IMR-90 (cell line): ENCODE data around the gene TEX13B. TPM values are rescaled to one million over a fixed set of nuclear protein-coding genes. Genes with fewer than 3 reads are reported as not detected.

Experiments
- ATAC-seq: fragments of 200-7000 bp; cut with Tn5 transposase; 2 replicates; pipeline ENCODE4 v1.9.1; 2020; ENCODE audit warnings: low read depth, mild to moderate bottlenecking, moderate library complexity
- BruUV-seq: library from RNA; stranded (reverse); fragments of 400-500 nt; replicated peaks from 2 replicates; lab custom pipeline; 2021; lab: Mats Ljungman, UMichigan
- CTCF ChIA-PET: fragments of 300-600 bp; formaldehyde crosslinking; extraction: SDS; loops from one replicate; lab custom pipeline; 2021; ENCODE audit warnings: antibody characterized with exemption; lab: Yijun Ruan, JAX
- POLR2A ChIA-PET: fragments of 300-600 bp; sonication (Branson Sonifier 250); formaldehyde crosslinking; loops from one replicate; lab custom pipeline; 2022; ENCODE audit warnings: antibody characterized with exemption; ENCODE audit not compliant: unreplicated experiment; lab: Charles Lee
- DNase-seq: peaks from one replicate; pipeline ENCODE4 v3.0.0; 2013
- H2AFZ ChIP-seq: replicated peaks from 2 replicates; pipeline ENCODE3; 2013; ENCODE audit warnings: low read length, mild to moderate bottlenecking; ENCODE audit not compliant: poor library complexity
- H2AK5ac ChIP-seq: 2 replicates; pipeline ENCODE4 v1.6.1; 2013; ENCODE audit warnings: low read depth, low read length, inconsistent platforms
- H2AK9ac ChIP-seq: replicated peaks from 2 replicates; pipeline ENCODE3; 2013; ENCODE audit warnings: mild to moderate bottlenecking, low read depth, low read length, moderate library complexity; ENCODE audit not compliant: poor library complexity
- H2BK120ac ChIP-seq: 2 replicates; pipeline ENCODE4 v1.6.1; 2013; ENCODE audit warnings: low read depth, low read length, inconsistent platforms
- H2BK15ac ChIP-seq: 3 replicates; pipeline ENCODE4 v1.6.1; 2013; ENCODE audit warnings: low read depth, low read length, inconsistent platforms
- H2BK20ac ChIP-seq: 2 replicates; pipeline ENCODE4 v1.6.1; 2013; ENCODE audit warnings: low read depth, mild to moderate bottlenecking, inconsistent platforms, low read length, moderate library complexity
- H2BK5ac ChIP-seq: 2 replicates; pipeline ENCODE4 v1.6.1; 2013; ENCODE audit warnings: mild to moderate bottlenecking, low read depth, low read length, inconsistent platforms; ENCODE audit not compliant: poor library complexity, severe bottlenecking
- H3K14ac ChIP-seq: replicated peaks from 2 replicates; pipeline ENCODE4 v1.6.1; 2013; ENCODE audit warnings: low read depth, low read length, inconsistent platforms
- H3K18ac ChIP-seq: 2 replicates; pipeline ENCODE4 v1.6.1; 2013; ENCODE audit warnings: low read depth, low read length, control low read depth
- H3K23ac ChIP-seq: 2 replicates; pipeline ENCODE4 v1.6.1; 2013; ENCODE audit warnings: low read depth, low read length, inconsistent platforms
- H3K27ac ChIP-seq: 2 replicates; pipeline ENCODE4 v1.5.1; 2013; ENCODE audit warnings: mild to moderate bottlenecking, control low read depth, low read length; ENCODE audit not compliant: insufficient read depth
- H3K27me3 ChIP-seq: 2 replicates; pipeline ENCODE4 v1.6.1; 2013; ENCODE audit warnings: low read length; ENCODE audit not compliant: control insufficient read depth, insufficient read depth
- H3K36me3 ChIP-seq: 2 replicates; pipeline ENCODE4 v1.6.1; 2013; ENCODE audit warnings: low read length, mixed read lengths; ENCODE audit not compliant: control insufficient read depth, insufficient read depth
- H3K4ac ChIP-seq: 2 replicates; pipeline ENCODE4 v1.6.1; 2013; ENCODE audit warnings: low read depth, low read length, inconsistent platforms
- H3K4me1 ChIP-seq: 2 replicates; pipeline ENCODE4 v1.6.1; 2013; ENCODE audit warnings: low read length, mixed read lengths; ENCODE audit not compliant: control insufficient read depth, insufficient read depth
- H3K4me2 ChIP-seq: 2 replicates; pipeline ENCODE4 v1.6.1; 2013; ENCODE audit warnings: low read depth, mild to moderate bottlenecking, control low read depth, low read length, moderate library complexity
- H3K4me3 ChIP-seq: 2 replicates; pipeline ENCODE4 v1.5.1; 2013; ENCODE audit warnings: low read depth, mild to moderate bottlenecking, control low read depth, low read length, moderate library complexity; ENCODE audit not compliant: insufficient read depth
- H3K56ac ChIP-seq: 2 replicates; pipeline ENCODE4 v1.6.1; 2013; ENCODE audit warnings: low read length, inconsistent platforms; ENCODE audit not compliant: insufficient read depth; ENCODE audit errors: extremely low read depth
- H3K79me1 ChIP-seq, 2 experiments: 2 replicates each; pipeline ENCODE4 v1.6.1; 2013; ENCODE audit warnings: low read length in 2 of 2, inconsistent platforms in 1 of 2, low read depth in 1 of 2
- H3K9ac ChIP-seq: 2 replicates; pipeline ENCODE4 v1.6.1; 2013; ENCODE audit warnings: low read depth, low read length, control low read depth
- H3K9me1 ChIP-seq: 2 replicates; pipeline ENCODE4 v1.6.1; 2013; ENCODE audit warnings: low read length, inconsistent platforms; ENCODE audit not compliant: insufficient read depth
- H3K9me3 ChIP-seq: 2 replicates; pipeline ENCODE4 v1.6.1; 2013; ENCODE audit warnings: low read length; ENCODE audit not compliant: control insufficient read depth, insufficient read depth
- H4K20me1 ChIP-seq: 2 replicates; pipeline ENCODE4 v1.6.1; 2013; ENCODE audit warnings: low read length, inconsistent platforms; ENCODE audit not compliant: insufficient read depth
- H4K5ac ChIP-seq: 2 replicates; pipeline ENCODE4 v1.6.1; 2013; ENCODE audit warnings: mild to moderate bottlenecking, low read depth, low read length, control low read depth
- H4K8ac ChIP-seq, 2 experiments: 2 replicates each; pipeline ENCODE4 v1.6.1; 2013; ENCODE audit warnings: low read depth in 2 of 2, low read length in 2 of 2, control low read depth in 1 of 2, inconsistent platforms in 1 of 2
- H4K91ac ChIP-seq: 2 replicates; pipeline ENCODE4 v1.6.1; 2013; ENCODE audit warnings: low read depth, low read length, inconsistent platforms; ENCODE audit not compliant: insufficient read depth
- BHLHE40 ChIP-seq: fragments of 150-350 bp; IDR thresholded peaks from 2 replicates; pipeline ENCODE4 v1.6.1; 2016; ENCODE audit warnings: mild to moderate bottlenecking, low read depth, low read length
- CEBPB ChIP-seq: IDR thresholded peaks from 2 replicates; pipeline ENCODE4 v1.6.1; 2012; ENCODE audit warnings: low read depth, low read length, improper control_type of control experiment
- CHD1 ChIP-seq: IDR thresholded peaks from 2 replicates; pipeline ENCODE4 v1.6.1; 2012; ENCODE audit warnings: low read depth, low read length, improper control_type of control experiment
- FOS ChIP-seq: fragments of 150-350 bp; IDR thresholded peaks from 2 replicates; pipeline ENCODE4 v1.6.1; 2016; ENCODE audit warnings: low read depth, low read length
- MAFK ChIP-seq: IDR thresholded peaks from 2 replicates; pipeline ENCODE4 v1.6.1; 2012; ENCODE audit warnings: low read depth, low read length, improper control_type of control experiment
- MAZ ChIP-seq: IDR thresholded peaks from 2 replicates; pipeline ENCODE4 v1.6.1; 2012; ENCODE audit warnings: low read depth, mild to moderate bottlenecking, low read length, improper control_type of control experiment, moderate library complexity, borderline replicate concordance
- MXI1 ChIP-seq: IDR thresholded peaks from 2 replicates; pipeline ENCODE4 v1.6.1; 2012; ENCODE audit warnings: low read depth, mild to moderate bottlenecking, low read length, moderate library complexity, borderline replicate concordance
- NFE2L2 ChIP-seq: fragments of 150-350 bp; IDR thresholded peaks from 2 replicates; pipeline ENCODE4 v1.6.1; 2016; ENCODE audit warnings: low read depth, mild to moderate bottlenecking, low read length
- POLR2A ChIP-seq: IDR thresholded peaks from 2 replicates; pipeline ENCODE4 v1.6.1; 2012; ENCODE audit warnings: mild to moderate bottlenecking, low read depth, low read length
- RAD21 ChIP-seq: IDR thresholded peaks from 2 replicates; pipeline ENCODE4 v1.6.1; 2012; ENCODE audit warnings: low read length, improper control_type of control experiment
- RCOR1 ChIP-seq: IDR thresholded peaks from 2 replicates; pipeline ENCODE4 v1.6.1; 2012; ENCODE audit warnings: mild to moderate bottlenecking, low read length, improper control_type of control experiment; ENCODE audit not compliant: insufficient replicate concordance
- RFX5 ChIP-seq: IDR thresholded peaks from 2 replicates; pipeline ENCODE4 v1.8.0; 2012; ENCODE audit warnings: low read depth, mild to moderate bottlenecking, low read length, moderate library complexity
- SMC3 ChIP-seq: fragments of 150-350 bp; IDR thresholded peaks from 2 replicates; pipeline ENCODE4 v1.6.1; 2016; ENCODE audit warnings: low read depth, mild to moderate bottlenecking, antibody characterized with exemption, low read length, moderate library complexity
- WGBS, 2 experiments: methylation state at CpG; one replicate each; pipeline versions ENCODE4 v1.1.5 to v1.1.7; 2013; ENCODE audit warnings: missing lambda C conversion rate in 2 of 2; ENCODE audit not compliant: insufficient read length in 1 of 2; ENCODE audit errors: extremely low coverage in 2 of 2; 5-methylcytosine and 5-hydroxymethylcytosine counted together
- dilution Hi-C: fragments of 300-500 bp; cut with HindIII; formaldehyde crosslinking; loops from one replicate; pipeline ENCODE4 v1.14.3; 2018; ENCODE audit warnings: low sequenced_read_pairs; ENCODE audit not compliant: unreplicated experiment
- in situ Hi-C: fragments of 300-500 bp; cut with MboI; formaldehyde crosslinking; loops from 3 replicates; pipeline ENCODE4 v1.14.3; 2019; ENCODE audit warnings: low sequenced_read_pairs, inconsistent platforms, mixed read lengths
- intact Hi-C: fragments of 100-400 bp; cut with micrococcal nuclease; formaldehyde crosslinking; loops from 2 replicates; pipeline ENCODE4 v1.10.0; 2022
- polyA plus RNA-seq, 3 experiments: library from polyadenylated mRNA; depleted of rRNA; stranded (reverse); fragments of >200 nt; gene quantifications; 2 replicates each; pipeline ENCODE4 v1.2.3, GENCODE V29; 2012; ENCODE audit warnings: low replicate concordance in 1 of 3
- total RNA-seq: library from RNA; depleted of rRNA; stranded (reverse); fragments of >200 nt; gene quantifications from 2 replicates; pipeline ENCODE4 v1.2.3, GENCODE V29; 2012
- TF ChIP-seq, protein P1 (sequence below): conservative IDR thresholded peaks from 2 replicates; pipeline ENCODE4 v1.5.1; 2012; ENCODE audit warnings: mild to moderate bottlenecking, low read depth, low read length, improper control_type of control experiment
- TF ChIP-seq, protein P2 (sequence below): fragments of 150-350 bp; IDR thresholded peaks from 2 replicates; pipeline ENCODE4 v1.6.1; 2017; ENCODE audit warnings: mild to moderate bottlenecking, antibody characterized with exemption, low read length, low read depth
- TF ChIP-seq, protein P3 (sequence below): fragments of 150-350 bp; IDR thresholded peaks from 2 replicates; pipeline ENCODE4 v1.6.1; 2016; ENCODE audit warnings: low read depth, mild to moderate bottlenecking, low read length, moderate library complexity, borderline replicate concordance

The TEX13B gene
- total and polyA plus RNA-seq, 2 of the 4 experiments (the other 2 are of a cell fraction) = not detected

DNA sequence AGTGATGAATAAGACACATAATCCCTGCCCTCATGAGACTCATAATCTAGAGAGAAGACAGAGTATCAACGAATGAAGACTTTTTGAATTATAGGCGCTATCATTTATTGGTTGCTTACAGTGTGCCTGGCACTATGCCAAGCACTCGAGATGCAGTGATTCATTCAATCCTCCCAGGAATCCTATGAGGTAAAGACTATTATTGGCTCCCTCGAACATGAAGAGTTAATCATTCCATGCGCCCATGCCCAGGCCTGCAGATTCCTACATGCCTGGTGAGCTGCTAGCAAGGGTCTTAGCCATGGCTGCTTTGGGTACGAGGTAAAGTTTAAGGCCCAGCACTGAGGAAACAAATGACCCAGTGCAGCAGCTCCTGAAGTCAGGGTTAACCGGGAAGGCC is 47.0 kb downstream of the TEX13B start:
- no peak overlapping the region for H4K91ac ChIP-seq
- H3K4ac ChIP-seq = no peak overlapping the region
- H3K18ac ChIP-seq = no peak overlapping the region
- H4K5ac ChIP-seq = no peak overlapping the region
- H2AK5ac ChIP-seq = no peak overlapping the region
- ChIA-PET CTCF (no interaction called here), POLR2A (no interaction called here)
- H3K23ac ChIP-seq = no peak overlapping the region
- H4K20me1 ChIP-seq = no peaks in the 10 kb centered on the region
- WGBS, 2 experiments = 59% methylated on average over 3 of the region's 7 CpGs; no CpG with 5 or more reads in 1 of the 2 experiments
- dilution Hi-C loops (no loop called here), in situ Hi-C loops (no loop called here), intact Hi-C loops (no loop called here)
- no peak overlapping the region for H3K9ac ChIP-seq
- H2BK15ac ChIP-seq = no peak overlapping the region
- DNase-seq (peak; percentile 5), ATAC-seq (no peak)
- no peak overlapping the region for H2BK120ac ChIP-seq
- no peak overlapping the region; the same call in 1 of the 2 replicates for H3K4me2 ChIP-seq
- H2BK5ac ChIP-seq = no peak overlapping the region
- H3K14ac ChIP-seq = no peak overlapping the region
- no peak overlapping the region for H2AK9ac ChIP-seq
- H3K79me1 ChIP-seq = no peaks in the 10 kb centered on the region
- TF ChIP-seq MXI1 = no peak
- no peak for TF ChIP-seq NFE2L2
- no peak for TF ChIP-seq RAD21
- TF ChIP-seq SMC3 = no peak
- TF ChIP-seq, protein P1, sequence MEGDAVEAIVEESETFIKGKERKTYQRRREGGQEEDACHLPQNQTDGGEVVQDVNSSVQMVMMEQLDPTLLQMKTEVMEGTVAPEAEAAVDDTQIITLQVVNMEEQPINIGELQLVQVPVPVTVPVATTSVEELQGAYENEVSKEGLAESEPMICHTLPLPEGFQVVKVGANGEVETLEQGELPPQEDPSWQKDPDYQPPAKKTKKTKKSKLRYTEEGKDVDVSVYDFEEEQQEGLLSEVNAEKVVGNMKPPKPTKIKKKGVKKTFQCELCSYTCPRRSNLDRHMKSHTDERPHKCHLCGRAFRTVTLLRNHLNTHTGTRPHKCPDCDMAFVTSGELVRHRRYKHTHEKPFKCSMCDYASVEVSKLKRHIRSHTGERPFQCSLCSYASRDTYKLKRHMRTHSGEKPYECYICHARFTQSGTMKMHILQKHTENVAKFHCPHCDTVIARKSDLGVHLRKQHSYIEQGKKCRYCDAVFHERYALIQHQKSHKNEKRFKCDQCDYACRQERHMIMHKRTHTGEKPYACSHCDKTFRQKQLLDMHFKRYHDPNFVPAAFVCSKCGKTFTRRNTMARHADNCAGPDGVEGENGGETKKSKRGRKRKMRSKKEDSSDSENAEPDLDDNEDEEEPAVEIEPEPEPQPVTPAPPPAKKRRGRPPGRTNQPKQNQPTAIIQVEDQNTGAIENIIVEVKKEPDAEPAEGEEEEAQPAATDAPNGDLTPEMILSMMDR = no peak
- TF ChIP-seq, protein P2, sequence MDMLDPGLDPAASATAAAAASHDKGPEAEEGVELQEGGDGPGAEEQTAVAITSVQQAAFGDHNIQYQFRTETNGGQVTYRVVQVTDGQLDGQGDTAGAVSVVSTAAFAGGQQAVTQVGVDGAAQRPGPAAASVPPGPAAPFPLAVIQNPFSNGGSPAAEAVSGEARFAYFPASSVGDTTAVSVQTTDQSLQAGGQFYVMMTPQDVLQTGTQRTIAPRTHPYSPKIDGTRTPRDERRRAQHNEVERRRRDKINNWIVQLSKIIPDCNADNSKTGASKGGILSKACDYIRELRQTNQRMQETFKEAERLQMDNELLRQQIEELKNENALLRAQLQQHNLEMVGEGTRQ = no peak
- no peak for TF ChIP-seq CEBPB
- no peak for TF ChIP-seq RFX5
- no peak for TF ChIP-seq CHD1
- no peak for TF ChIP-seq BHLHE40
- TF ChIP-seq, protein P3, sequence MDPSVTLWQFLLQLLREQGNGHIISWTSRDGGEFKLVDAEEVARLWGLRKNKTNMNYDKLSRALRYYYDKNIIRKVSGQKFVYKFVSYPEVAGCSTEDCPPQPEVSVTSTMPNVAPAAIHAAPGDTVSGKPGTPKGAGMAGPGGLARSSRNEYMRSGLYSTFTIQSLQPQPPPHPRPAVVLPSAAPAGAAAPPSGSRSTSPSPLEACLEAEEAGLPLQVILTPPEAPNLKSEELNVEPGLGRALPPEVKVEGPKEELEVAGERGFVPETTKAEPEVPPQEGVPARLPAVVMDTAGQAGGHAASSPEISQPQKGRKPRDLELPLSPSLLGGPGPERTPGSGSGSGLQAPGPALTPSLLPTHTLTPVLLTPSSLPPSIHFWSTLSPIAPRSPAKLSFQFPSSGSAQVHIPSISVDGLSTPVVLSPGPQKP = no peak
- no peak for TF ChIP-seq POLR2A
- TF ChIP-seq MAFK = no peak
- no peak for TF ChIP-seq MAZ
- TF ChIP-seq RCOR1 = no peak
- no peak for TF ChIP-seq FOS
- H3K36me3 ChIP-seq = no peaks in the 10 kb centered on the region
- H3K4me3 ChIP-seq = no peak overlapping the region
- BruUV-seq = no TSS peak
- H3K56ac ChIP-seq = no peak overlapping the region
- no peak overlapping the region for H4K8ac ChIP-seq
- no peaks in the 10 kb centered on the region for H3K4me1 ChIP-seq
- H2BK20ac ChIP-seq = no peak overlapping the region
- H2AFZ ChIP-seq = no peak overlapping the region
- H3K9me3 ChIP-seq = no peaks in the 10 kb centered on the region
- no peaks in the 10 kb centered on the region; the same call in 1 of the 2 replicates for H3K27me3 ChIP-seq
- no peaks in the 10 kb centered on the region for H3K9me1 ChIP-seq
- no peak overlapping the region for H3K27ac ChIP-seq
